Dermis blood vessel endothelial cell (primary cell): ENCODE data around the gene SPIB. TPM values are rescaled to one million over a fixed set of nuclear protein-coding genes. Genes with fewer than 3 reads are reported as not detected.

Experiments used
- DNase-seq: peaks from one replicate; pipeline ENCODE4 v3.0.0; 2010
- total RNA-seq: library from RNA; depleted of rRNA; stranded (reverse); fragments of >200 nt; gene quantifications from 2 replicates; pipeline ENCODE4 v1.2.3, GENCODE V29; 2014

Gene SPIB
- total RNA-seq, 1 donor from 2014 or later = not detected

- DNase-seq = no peak
These were observed 26.0 kb upstream of the SPIB start for GRCh38 chr19:50392759-50393158.

DNA sequence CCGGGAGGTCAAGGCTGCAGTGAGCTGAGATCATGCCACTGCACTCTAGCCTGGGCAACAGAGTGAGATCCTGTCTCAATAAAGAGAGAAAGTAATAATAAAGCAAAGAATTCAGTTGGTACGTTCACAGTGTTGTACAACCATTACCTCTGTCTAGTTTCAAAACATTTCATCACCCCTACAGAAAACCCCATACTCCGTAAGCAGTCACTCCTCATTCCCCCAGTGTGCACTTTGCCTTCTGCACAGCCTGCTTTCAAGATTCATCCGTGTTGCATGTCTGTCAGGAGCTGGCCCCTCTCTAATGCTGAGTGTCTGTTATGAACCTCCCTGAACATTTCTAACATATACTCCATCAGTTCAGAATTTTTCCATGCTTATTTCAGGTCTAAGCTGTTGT, 25.1 kb upstream of the SPIB start:
- DNase-seq = no peak

DNA sequence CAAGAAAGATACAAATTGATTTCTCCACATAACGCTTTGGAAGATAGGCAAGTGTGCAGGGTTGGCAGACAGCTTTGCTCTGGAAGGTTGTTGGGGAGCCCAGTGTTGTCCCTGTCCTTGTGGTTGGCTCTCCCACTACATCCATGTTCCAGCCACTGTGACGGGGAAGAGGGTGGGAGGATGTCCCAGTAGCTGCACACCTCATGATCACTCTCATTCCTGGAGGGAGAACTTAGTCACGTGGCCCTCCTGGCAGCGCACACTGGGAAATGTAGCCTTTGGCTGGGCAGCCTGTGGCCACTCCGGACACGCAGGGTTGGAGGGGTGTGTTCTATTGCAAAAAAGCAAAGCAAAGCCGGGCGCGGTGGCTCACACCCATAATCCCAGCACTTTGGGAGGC, 24.7 kb upstream of the SPIB start:
- no peak for DNase-seq

DNA sequence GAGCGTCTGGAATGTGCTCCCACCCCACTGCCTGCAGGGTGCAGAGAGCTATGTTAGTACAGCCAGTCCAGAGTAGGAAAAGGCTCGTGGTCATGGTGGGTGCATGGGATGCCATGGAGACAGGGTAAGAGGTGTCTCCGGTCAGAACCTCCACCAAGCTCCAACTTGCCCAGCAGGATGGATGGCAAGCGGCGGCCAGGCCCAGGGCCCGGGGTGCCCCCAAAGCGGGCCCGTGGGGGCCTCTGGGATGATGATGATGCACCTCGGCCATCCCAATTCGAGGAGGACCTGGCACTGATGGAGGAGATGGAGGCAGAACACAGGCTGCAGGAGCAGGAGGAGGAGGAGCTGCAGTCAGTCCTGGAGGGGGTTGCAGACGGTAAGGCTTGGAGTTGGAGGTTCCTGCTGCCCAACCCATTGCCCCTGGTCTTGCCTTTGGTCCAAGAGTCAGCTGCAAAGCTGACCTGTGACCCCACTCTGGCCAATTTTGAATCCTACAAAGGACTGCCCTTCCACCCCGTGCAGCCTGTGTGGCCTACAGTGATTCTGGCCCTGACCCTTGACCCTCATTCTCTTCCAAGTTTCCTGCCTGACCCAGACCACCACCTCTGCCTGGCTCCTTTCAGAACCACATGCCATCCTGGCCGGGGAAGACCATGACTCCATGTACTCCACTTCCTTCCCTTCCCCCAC, 19.9 kb upstream of the SPIB start:
- no peak for DNase-seq

DNA sequence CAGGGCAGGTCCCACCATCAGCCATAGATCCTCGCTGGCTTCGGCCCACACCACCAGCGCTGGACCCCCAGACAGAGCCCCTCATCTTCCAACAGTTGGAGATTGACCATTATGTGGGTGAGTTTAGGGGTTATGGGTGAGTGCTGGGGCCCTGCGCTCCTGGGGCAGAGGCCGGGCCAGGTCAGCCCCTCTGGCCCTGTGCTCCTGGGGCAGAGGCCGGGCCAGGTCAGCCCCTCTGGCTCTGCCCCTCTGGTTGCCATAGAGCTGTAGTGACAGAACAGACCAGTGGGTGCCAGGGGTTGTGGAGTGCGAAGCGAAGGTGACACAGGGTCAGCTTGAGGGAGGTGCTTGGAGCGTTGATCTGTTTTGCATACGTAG, 19.4 kb upstream of the SPIB start:
- DNase-seq = no peak

GRCh38 chr19:50401605-50402450, 16.9 kb upstream of the SPIB start:
- no peak for DNase-seq

DNA sequence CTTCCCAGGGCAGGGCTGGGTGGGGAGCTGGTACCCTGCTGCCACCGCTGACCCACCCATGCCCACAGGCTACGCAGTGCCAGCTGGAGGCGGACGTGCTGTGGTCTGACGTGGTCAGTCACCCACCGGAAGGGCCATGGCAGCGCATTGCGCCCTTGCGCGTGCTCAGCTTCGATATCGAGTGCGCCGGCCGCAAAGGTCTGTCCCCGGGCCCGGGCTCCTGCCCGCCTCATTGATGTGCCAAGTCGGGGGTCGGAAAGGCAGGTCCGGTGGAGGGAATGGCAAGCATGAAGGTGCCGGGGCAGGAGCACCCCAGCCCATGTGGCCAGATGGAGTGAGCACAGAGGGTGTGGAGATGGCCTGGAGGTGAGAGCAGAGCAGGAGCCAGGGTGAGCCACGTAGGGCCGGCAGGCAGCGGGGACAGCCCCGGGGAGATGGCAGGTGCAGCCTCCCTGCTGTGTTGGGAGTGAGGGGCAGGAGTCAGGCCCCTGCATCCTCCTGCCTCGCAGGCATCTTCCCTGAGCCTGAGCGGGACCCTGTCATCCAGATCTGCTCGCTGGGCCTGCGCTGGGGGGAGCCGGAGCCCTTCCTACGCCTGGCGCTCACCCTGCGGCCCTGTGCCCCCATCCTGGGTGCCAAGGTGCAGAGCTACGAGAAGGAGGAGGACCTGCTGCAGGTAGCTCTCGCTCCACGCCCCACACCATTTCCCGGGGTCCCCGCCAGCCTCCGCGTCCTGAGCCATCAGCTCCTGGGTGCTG, 16.0 kb upstream of the SPIB start:
- DNase-seq = no peak

DNA sequence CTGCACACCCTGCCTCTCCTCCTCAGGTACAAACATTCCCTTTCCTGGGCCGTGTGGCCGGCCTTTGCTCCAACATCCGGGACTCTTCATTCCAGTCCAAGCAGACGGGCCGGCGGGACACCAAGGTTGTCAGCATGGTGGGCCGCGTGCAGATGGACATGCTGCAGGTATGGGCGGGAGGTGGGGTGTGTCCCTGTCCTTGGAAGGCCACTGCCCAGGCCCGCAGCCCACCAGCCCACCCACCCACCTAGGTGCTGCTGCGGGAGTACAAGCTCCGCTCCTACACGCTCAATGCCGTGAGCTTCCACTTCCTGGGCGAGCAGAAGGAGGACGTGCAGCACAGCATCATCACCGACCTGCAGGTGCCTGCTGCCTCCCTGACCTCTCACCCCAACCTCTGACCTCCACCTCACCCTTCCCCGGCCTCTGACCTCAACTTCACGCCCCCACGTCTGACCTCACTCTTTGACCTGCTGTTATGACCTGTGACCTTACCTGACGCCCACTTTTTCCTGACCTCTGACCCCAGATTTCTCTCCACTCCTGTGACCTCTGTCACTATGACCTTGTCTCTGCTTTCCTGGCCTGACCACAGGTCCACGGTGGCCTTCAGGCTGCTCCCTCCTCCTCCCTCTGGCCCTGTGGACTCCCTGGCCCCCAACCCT, 12.4 kb upstream of the SPIB start:
- no peak for DNase-seq

GRCh38 chr19:50406829-50407228, 11.9 kb upstream of the SPIB start:
- no peak for DNase-seq

- DNase-seq = no peak
These were observed 9.4 kb upstream of the SPIB start for GRCh38 chr19:50409347-50409746.

- no peak for DNase-seq
These were observed 8.6 kb upstream of the SPIB start for GRCh38 chr19:50410109-50410508.

DNA sequence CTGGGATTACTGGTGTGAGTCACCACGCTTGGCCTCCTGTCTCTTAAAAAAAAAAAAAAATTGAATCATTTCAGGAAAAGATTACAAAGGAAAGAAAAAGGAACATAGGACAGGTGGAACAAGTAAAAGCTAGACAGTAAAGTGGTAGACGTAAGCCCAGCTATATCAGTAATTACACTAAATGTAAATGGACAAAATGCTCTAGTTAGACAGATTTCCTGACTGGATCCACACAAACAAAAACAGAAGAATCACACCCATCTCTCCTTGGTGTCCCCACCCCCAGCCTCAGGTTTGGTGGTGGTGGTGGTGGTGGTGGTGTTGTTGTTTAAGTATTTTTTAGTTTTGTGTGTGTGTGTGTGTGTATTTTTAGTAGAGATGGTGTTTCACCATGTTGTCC, 6.3 kb upstream of the SPIB start:
- no peak for DNase-seq

DNA sequence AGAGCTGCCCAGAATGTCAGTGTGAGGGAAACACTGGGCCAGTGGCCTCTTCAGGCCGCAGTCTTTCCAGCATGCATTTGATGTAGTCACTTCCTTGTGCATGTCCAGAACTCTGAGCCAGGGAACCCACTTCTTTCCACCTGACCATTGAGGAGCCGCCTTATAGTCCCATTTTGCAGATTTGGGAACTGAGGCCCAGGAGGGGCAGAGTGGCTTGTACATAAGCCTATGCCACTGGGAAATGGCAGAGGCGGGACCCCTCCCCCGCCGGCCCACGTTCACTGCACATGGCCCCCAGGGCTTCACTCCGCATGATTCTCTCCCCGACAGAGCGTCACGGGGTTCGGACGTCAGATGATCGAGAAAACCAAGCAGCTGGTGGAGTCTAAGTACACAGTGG, 5.6 kb upstream of the SPIB start:
- no peak for DNase-seq

- DNase-seq = no peak
These were observed 5.2 kb upstream of the SPIB start for GRCh38 chr19:50413531-50413930.

- DNase-seq = peak; percentile 86
These were observed 3.7 kb upstream of the SPIB start for GRCh38 chr19:50414864-50415660.

GRCh38 chr19:50415661-50416033, 3.1 kb upstream of the SPIB start:
- no peak for DNase-seq

DNA sequence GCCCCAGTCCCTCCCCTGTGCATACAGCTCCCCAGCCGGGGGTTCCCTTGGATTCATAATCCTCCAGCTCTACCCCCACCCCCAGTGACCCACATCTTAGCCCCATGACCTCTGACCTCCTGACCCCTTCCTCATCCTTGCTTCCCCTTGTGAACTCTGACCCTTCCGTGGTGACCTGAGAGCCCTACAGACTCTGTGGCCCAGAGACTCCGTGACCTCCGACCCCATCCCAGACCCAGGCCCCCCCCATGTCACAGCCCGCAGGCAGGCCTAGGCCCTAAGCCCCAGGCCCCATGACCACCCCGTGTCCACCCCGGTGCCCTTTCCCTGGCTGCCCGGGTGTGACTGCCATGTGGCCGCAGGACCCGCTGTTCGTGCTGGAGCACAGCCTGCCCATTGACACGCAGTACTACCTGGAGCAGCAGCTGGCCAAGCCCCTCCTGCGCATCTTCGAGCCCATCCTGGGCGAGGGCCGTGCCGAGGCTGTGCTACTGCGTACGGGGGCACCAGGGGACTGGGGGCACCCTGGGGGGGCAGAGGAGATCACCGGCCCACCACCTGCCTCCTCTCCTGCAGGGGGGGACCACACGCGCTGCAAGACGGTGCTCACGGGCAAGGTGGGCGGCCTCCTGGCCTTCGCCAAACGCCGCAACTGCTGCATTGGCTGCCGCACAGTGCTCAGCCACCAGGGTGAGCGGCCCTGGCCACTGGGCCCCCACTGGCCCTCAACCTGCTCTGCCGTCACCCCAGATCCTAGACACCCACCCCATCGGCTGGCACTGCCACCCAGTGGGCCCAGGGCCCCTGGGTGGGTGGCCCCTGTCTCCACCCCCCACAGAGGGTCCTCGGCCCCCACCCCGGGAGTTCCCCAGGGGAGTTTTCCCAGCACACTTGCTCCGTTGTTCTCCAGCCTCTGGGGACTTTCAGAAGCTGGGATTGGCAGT, 2.4 kb upstream of the SPIB start:
- no peak for DNase-seq

GRCh38 chr19:50417111-50418081, 1.3 kb upstream of the SPIB start:
- DNase-seq = no peak

DNA sequence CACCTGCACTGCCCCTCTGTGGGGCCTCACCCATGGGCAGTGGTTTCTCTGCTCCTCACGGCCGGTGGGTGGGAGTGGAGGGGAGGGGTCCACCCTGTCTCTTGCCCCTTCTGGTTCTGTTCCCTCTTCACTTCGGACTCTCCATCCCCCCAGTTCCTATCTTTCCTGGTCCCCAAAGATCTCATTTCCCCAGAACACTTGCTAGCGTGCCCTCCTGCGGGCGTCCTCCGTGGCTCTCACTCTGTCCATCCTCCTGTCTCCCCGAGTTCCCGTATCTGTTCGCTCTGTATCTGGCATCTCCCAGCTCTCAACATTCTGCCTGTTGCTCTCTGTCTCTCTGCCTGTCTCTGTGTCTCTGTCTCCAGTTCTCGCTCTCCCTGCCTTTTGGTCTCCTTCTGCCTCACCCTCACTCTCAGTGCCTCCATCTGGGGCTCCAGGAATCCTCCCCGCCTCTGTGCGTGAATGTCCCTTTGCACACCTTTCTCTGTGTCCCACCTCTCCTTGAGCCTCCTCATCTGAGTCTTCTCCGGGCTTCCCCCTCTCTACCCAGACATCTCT, 363 bp downstream of the SPIB start:
- DNase-seq = no peak
